Middle frontal gyrus (tissue), 1 donor: ENCODE data around the gene DDX27.

Source experiments
- DNase-seq: peaks from one replicate; pipeline ENCODE4 v3.0.0-alpha.2; 2015; ENCODE audit warnings: low spot score; ENCODE audit errors: extremely low spot score

The DDX27 gene

DNA sequence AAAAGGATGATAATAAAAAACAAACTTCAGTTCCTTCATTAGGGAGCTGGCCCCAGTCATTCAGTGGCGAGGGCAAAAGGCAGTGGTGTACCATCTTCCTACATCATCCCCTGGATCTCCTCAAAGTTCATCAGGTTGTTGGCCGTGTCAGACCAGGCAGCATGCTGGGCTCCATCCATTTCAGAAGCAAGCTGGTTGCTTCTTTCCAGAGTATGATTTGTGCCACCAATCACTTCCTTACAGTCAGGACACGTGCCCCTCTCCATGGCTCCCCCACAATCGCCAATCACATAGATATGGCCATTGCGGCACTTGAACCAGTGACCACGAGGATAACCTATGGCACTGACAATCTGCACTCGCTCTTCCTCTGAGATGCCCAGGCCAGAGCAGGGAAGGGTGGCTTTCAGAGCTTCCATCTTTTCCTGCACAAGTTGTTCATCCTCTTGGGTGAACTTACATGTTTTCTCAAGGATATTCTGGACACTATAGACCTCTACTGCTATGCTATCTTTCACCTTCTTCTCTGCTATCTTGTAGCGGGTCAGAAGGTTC lies 28.0 kb downstream of the DDX27 start:
- DNase-seq, result no peak

GRCh38 chr20:49247792-49248191 lies 28.6 kb downstream of the DDX27 start:
- no peak for DNase-seq

- DNase-seq, result no peak
These were observed 29.1 kb downstream of the DDX27 start for GRCh38 chr20:49248301-49248700.

DNA sequence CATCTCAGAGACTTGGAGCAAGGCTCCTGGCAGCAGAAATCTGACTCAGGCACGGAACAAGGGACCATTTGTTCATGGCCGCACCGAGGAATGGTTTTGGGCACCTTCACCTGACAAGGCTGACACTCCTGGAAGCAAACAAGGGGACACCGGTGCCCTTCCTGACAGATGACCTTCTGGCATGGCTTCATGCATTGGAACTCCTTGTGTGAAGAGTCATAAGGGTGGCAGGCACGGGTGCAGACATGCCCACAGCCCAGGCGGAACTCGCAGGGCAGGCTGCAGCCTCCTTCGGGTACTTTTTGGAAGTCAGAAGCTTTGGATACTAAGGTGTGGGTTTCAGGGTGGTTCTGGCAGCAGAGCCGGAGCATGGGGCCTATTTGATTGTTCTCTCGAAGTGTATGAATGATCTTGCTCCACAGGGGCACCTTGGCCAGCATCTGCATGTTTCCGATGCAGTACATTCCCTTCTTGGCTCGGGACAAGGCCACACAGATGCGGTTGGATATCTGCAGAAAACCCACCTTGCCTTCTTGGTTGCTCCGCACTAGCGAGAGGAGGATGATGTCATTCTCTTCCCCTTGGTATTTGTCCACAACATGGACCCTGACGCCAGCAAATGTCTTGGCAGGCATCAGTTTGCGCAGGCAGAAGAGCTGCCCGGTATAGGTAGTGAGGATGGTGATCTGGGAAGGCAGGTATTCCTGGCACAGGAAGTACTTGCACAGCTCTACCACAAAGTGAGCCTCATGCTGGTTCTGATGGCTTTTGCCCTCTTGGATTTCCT lies 29.9 kb downstream of the DDX27 start:
- DNase-seq, result no peak

- DNase-seq, result no peak
These were observed 33.5 kb downstream of the DDX27 start for GRCh38 chr20:49252556-49253350.

- DNase-seq, result no peak
These were observed 37.0 kb downstream of the DDX27 start for GRCh38 chr20:49256261-49256660.

DNA sequence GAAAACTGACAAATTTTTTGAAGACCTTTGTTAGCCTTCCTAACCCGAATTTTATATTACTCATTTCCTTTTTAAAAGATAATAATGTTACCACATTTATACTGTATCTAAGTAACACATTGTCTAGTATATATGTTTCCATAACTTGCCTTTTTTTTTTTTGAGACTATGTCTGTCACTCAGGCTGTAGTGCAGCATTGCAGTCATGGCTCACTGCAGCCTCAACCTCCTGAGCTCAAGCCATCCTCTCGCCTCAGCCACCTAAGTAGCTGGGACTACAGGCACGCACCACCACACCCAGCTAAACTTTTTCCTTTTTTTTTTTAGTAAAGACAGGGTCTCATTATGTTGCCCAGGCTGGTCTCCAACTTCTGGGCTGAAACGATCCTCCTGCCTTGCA lies 40.1 kb downstream of the DDX27 start:
- no peak for DNase-seq

GRCh38 chr20:49259799-49260198 lies 40.6 kb downstream of the DDX27 start:
- no peak for DNase-seq

- no peak for DNase-seq
These were observed 41.0 kb downstream of the DDX27 start for GRCh38 chr20:49260218-49260617.

DNA sequence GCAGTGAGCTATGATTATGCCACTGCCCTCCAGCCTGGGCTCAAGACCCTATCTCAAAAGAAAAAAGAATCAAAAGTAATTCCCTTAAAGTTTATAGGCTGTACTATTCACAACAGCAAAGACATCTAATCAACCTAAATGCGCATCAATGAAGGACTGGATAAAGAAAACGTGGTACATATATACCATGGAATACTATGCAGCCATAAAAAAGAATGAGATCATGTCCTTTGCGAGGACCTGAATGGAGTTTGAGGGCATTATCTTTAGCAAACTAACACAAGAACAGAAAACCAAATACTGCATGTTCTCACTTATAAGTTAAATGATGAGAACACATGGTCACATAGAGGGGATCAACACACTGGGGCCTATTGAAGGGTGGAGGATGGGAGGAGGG lies 42.0 kb downstream of the DDX27 start:
- DNase-seq, result no peak

DNA sequence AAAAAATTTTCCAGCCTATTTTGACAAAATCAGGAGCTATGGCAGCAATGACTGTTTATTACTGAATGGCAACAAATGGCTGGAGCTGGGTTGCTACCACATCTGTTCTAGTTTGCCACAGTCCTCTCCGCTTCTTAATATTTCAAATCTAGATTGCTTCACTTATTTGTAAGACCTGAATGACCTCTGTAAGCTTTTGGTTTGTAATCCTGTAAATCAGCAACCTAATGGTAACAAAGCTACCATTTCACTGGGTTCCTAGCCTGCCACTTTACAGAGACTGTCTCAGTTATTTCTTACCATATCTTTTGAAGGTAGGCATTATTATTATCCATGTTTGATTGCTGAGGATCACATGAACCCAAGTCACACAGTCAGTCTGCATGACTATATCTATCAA lies 43.2 kb downstream of the DDX27 start:
- no peak for DNase-seq

DNA sequence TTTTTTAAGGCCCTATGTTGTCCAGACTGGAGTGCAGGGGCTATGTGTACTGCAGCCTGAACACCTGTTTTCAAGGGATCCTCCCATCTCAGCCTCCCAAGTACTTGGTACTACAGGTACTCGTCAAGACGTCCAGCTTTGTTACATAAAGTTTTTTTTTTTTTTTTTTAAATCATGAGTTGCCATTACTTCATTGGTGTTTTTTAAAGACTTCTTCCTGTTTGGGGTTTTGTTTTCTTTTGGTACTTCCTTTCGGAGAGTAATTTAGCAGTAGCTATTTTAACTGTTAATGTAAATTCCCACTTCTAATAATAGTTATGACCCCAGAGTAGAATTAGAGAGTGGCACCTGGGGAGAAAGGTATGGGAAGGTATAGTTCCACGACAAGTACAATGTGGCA lies 48.1 kb downstream of the DDX27 start:
- no peak for DNase-seq

- DNase-seq, result no peak
These were observed 49.6 kb downstream of the DDX27 start for GRCh38 chr20:49268600-49269365.

GRCh38 chr20:49270177-49270576 lies 51.0 kb downstream of the DDX27 start:
- no peak for DNase-seq

DNA sequence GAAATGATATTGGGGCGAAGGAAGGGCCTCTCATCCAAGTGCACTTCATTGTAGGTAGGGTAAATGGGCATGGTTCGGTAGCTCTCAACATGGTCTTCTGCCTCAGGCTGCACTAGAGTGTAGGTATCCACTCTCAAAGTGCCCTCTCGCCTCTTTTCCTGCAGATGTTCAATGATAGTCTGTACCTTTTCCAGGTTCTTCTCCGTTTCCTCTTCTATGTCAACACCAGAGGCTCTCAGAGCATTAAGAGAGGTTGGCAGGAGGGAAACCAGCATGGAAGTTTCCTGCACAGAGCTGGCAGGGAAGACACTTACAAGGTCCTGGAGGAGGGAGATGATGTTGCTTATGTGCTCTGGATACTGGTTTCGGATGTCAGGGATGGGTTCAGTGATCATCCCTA lies 51.5 kb downstream of the DDX27 start:
- DNase-seq, result no peak

DNA sequence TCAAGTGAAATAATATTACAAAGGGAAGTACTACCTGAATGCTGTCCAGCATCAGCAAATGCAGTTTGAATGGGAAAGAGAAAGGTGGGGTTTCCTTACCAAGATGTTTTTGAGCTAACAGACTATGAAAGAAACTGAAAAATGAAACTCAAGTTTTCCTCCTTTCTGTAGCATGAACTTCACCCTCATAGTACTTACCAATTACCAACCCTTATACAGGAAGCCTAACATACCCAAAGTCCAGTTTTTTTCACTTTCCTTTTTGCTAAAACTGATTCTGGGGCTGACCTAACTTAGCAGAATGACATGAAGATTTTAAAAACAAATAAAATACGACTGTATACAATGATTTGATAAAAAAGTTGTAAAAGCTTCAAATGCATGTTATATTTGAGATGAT lies 53.4 kb downstream of the DDX27 start:
- no peak for DNase-seq

- DNase-seq, result no peak
These were observed 54.6 kb downstream of the DDX27 start for GRCh38 chr20:49273696-49274277.

DNA sequence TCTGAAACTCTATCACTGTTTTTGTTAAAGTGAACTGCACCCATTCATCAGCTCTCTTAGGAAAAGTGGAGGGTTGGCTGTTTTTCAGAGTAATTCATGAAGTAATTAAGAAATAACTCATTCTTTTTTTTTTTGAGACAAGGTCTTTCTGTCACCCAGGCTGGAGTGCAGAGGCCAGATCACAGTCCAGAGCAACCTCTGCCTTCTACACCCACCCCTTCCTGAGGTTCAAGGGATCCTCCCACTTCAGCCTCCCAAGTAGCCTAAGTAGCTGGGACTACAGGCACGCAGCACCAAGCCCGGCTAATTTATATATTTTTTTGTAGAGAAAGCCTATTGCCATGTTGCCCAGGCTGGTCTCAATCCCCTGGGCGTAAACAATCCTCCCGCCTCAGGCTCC lies 56.0 kb downstream of the DDX27 start:
- DNase-seq, result no peak

- no peak for DNase-seq
These were observed 56.4 kb downstream of the DDX27 start for GRCh38 chr20:49275636-49276035.

DNA sequence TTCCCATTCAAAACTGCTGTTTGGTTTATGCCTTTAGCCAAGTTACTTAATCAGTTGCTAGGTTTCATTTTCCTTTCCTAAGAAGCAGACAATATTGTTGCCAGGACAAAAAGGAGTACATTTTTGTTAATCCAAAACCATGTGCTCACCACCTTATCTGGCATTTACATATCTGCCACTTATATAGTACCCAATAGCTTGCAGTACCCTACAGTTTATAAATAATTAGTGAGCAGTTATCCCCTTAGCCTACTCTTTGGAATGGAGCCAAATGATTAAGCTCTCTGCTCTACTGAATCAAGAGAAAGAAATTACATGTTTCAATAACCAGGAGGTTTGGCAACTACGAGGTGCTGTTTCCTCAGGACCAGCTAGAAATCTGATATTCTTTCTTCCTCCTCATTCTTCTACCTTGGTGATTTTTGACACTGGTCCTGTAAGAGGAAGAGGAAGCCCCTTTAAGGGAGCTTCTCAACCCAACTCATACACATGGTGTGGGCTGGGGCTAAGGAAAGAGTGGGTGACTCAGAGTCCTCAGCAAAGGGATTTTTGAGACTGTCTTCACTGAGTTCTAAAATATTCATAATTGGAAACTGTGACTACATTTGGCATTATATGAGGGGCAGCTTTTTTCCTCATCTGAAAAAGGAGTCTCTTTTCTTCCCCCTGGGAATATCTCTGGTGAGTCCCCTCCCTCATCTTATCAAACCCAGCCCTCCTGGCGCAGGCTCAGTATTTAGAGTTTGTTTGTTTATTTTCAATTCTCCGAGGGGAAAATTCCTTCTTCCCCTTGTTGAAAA lies 57.1 kb downstream of the DDX27 start:
- no peak for DNase-seq
